Right atrium auricular region (tissue), 2 donors: Measurements from ENCODE around the gene SAMD4A. TPM values are rescaled to one million over a fixed set of nuclear protein-coding genes. Genes with fewer than 3 reads are reported as not detected.

Source experiments
- DNase-seq: peaks from one replicate; pipeline ENCODE4 v3.0.0-alpha.2; 2019; ENCODE audit warnings: low spot score
- H3K27ac ChIP-seq, 2 donors: fragments of 200-600 bp; sonication (generic); 1 replicate in 1 of 2; 2 replicates in 1 of 2; pipeline ENCODE4 v1.5.1; 2016 to 2019
- H3K27me3 ChIP-seq, 2 donors: fragments of 200-600 bp; sonication (generic); one replicate each; pipeline versions ENCODE4 v1.5.1 to v1.6.0; 2017 to 2019
- H3K36me3 ChIP-seq: fragments of 200-600 bp; sonication (generic); one replicate; pipeline ENCODE4 v1.5.1; 2016
- H3K4me1 ChIP-seq, 2 donors: fragments of 200-600 bp; sonication (generic); one replicate each; pipeline versions ENCODE4 v1.5.1 to v1.6.0; 2017 to 2019
- H3K4me3 ChIP-seq, 2 donors: fragments of 200-600 bp; sonication (generic); 1 replicate in 1 of 2; 2 replicates in 1 of 2; pipeline ENCODE4 v1.5.1; 2017 to 2019; ENCODE audit warnings: mild to moderate bottlenecking in 1 of 2, moderate library complexity in 1 of 2
- H3K9me3 ChIP-seq, 2 donors: fragments of 200-600 bp; sonication (generic); one replicate each; pipeline ENCODE4 v1.5.1; 2019
- CTCF ChIP-seq, 2 donors: fragments of 200-600 bp; sonication (generic); IDR thresholded peaks; one replicate each; pipeline ENCODE4 v1.5.1; 2019; ENCODE audit warnings: antibody characterized with exemption in 2 of 2
- total RNA-seq, 2 donors: library from RNA; depleted of rRNA; stranded (reverse); fragments of >200 nt; gene quantifications; one replicate each; pipeline ENCODE4 v1.1.0, GENCODE V29; 2016

The SAMD4A gene
- total RNA-seq, 2 donors from 2014 or later: 74.5 to 102 TPM

GRCh38 chr14:54813081-54813480 is 246.2 kb downstream of the SAMD4A start:
- no peaks in the 10 kb centered on the region for H3K9me3 ChIP-seq

GRCh38 chr14:54814076-54814475 is 247.1 kb downstream of the SAMD4A start:
- H3K27ac ChIP-seq: no peak overlapping the region
- no peaks in the 10 kb centered on the region for H3K9me3 ChIP-seq
- H3K4me1 ChIP-seq: no peaks in the 10 kb centered on the region
- H3K4me3 ChIP-seq: no peak overlapping the region
- DNase-seq: no peak
- no peaks in the 10 kb centered on the region for H3K36me3 ChIP-seq
- TF ChIP-seq CTCF (IDR thresholded peaks at IDR 0.05): no peak
- H3K27me3 ChIP-seq: no peaks in the 10 kb centered on the region

More at GRCh38 chr14:54813081-54813480, 246.2 kb downstream of the SAMD4A start:
- no peaks in the 10 kb centered on the region for H3K36me3 ChIP-seq
- H3K27me3 ChIP-seq: no peaks in the 10 kb centered on the region
- H3K4me3 ChIP-seq: no peak overlapping the region
- DNase-seq: no peak
- H3K27ac ChIP-seq: no peak overlapping the region
- no peaks in the 10 kb centered on the region for H3K4me1 ChIP-seq
- no peak for TF ChIP-seq CTCF (IDR thresholded peaks at IDR 0.05)

- no peak for DNase-seq
- no peak for TF ChIP-seq CTCF (IDR thresholded peaks at IDR 0.05)
- no peaks in the 10 kb centered on the region for H3K36me3 ChIP-seq
- H3K27ac ChIP-seq: no peak overlapping the region
- no peaks in the 10 kb centered on the region for H3K9me3 ChIP-seq
- no peak overlapping the region for H3K4me3 ChIP-seq
- no peaks in the 10 kb centered on the region for H3K27me3 ChIP-seq
- no peaks in the 10 kb centered on the region for H3K4me1 ChIP-seq
Measured at GRCh38 chr14:54815016-54815415, 248.1 kb downstream of the SAMD4A start.

- H3K27me3 ChIP-seq: no peaks in the 10 kb centered on the region
- no peak for TF ChIP-seq CTCF (IDR thresholded peaks at IDR 0.05)
- H3K36me3 ChIP-seq: no peaks in the 10 kb centered on the region
- no peak overlapping the region for H3K4me3 ChIP-seq
- no peaks in the 10 kb centered on the region for H3K4me1 ChIP-seq
- no peak for DNase-seq
- H3K27ac ChIP-seq: no peak overlapping the region
- H3K9me3 ChIP-seq: no peaks in the 10 kb centered on the region
Measured at GRCh38 chr14:54815515-54815914, 248.6 kb downstream of the SAMD4A start.

GRCh38 chr14:54816450-54816849 is 249.5 kb downstream of the SAMD4A start:
- Histone ChIP-seq H3K36me3 (no peaks in the 10 kb centered on the region), H3K27ac (no peak overlapping the region), H3K27me3 (no peaks in the 10 kb centered on the region), H3K9me3 (no peaks in the 10 kb centered on the region), H3K4me3 (no peak overlapping the region), H3K4me1 (no peaks in the 10 kb centered on the region)
- no peak for TF ChIP-seq CTCF (IDR thresholded peaks at IDR 0.05)
- no peak for DNase-seq

- no peaks in the 10 kb centered on the region for H3K9me3 ChIP-seq
- H3K27ac ChIP-seq: no peak overlapping the region
- TF ChIP-seq CTCF (IDR thresholded peaks at IDR 0.05): no peak
- H3K4me1 ChIP-seq: no peaks in the 10 kb centered on the region
- DNase-seq: no peak
- H3K4me3 ChIP-seq: no peak overlapping the region
- H3K27me3 ChIP-seq: no peaks in the 10 kb centered on the region
- no peaks in the 10 kb centered on the region for H3K36me3 ChIP-seq
Measured at GRCh38 chr14:54817506-54817905, 250.6 kb downstream of the SAMD4A start.
